ENCODE measurements around the gene WRAP73.

GRCh38 chr1:3584915-3585314 is 65.0 kb downstream of the WRAP73 start:
- TF ChIP-seq CTCF (IDR thresholded peaks at IDR 0.05) = no peak
- TF ChIP-seq EP300 (IDR thresholded peaks at IDR 0.05) = no peak
- no peak for TF ChIP-seq POLR2AphosphoS5 (IDR thresholded peaks at IDR 0.05)
- TF ChIP-seq POLR2A (IDR thresholded peaks at IDR 0.05) = no peak

Data from stomach (tissue), 4 donors.